ENCODE data around the gene ALK. TPM values are rescaled to one million over a fixed set of nuclear protein-coding genes. Genes with fewer than 3 reads are reported as not detected.

Gene ALK
- total RNA-seq, 1 experiment from 2014 or later, result 0.07 TPM

- H3K36me3 Mint-ChIP-seq (ENCODE audit: insufficient read depth, unreplicated experiment), result peaks cover 19% of the 10 kb centered on the region
- no peak for DNase-seq (ENCODE audit: unreplicated experiment)
- intact Hi-C loops (cut with micrococcal nuclease), result no loop called here
- H3K9me3 Mint-ChIP-seq (ENCODE audit: unreplicated experiment), result no peaks in the 10 kb centered on the region
- POLR2A ChIA-PET, result interaction anchor here (0.5 kb wide), 1 partner anchor 225 kb away, joined by 3 read pairs; no protein-coding TSS in a partner anchor
- peaks cover 9% of the 10 kb centered on the region for H3K4me1 Mint-ChIP-seq (ENCODE audit: insufficient read depth, unreplicated experiment)
- no peak for TF ChIP-seq CTCF (IDR thresholded peaks at IDR 0.05; ENCODE audit: unreplicated experiment)
- H3K27ac Mint-ChIP-seq (ENCODE audit: low read depth, unreplicated experiment), result peak overlapping the region; percentile 7
- no peak overlapping the region for H3K4me3 Mint-ChIP-seq (ENCODE audit: unreplicated experiment)
- CTCF ChIA-PET, result interaction anchor here (0.6 to 2.4 kb wide), 3 partner anchors 9 to 823 kb away, joined by 3 to 6 read pairs (median 3); no protein-coding TSS in a partner anchor
- no TSS peak for BruUV-seq (replicated peaks)
- no peaks in the 10 kb centered on the region for H3K27me3 Mint-ChIP-seq (ENCODE audit: insufficient read depth, unreplicated experiment)
Observed at GRCh38 chr2:29212009-29212408, 709.4 kb downstream of the ALK start.

GRCh38 chr2:29209551-29209950, 711.8 kb downstream of the ALK start:
- no peak for TF ChIP-seq CTCF (IDR thresholded peaks at IDR 0.05; ENCODE audit: unreplicated experiment)
- H3K9me3 Mint-ChIP-seq (ENCODE audit: unreplicated experiment), result no peaks in the 10 kb centered on the region
- DNase-seq (ENCODE audit: unreplicated experiment), result no peak
- intact Hi-C loops (cut with micrococcal nuclease), result no loop called here
- H3K27me3 Mint-ChIP-seq (ENCODE audit: insufficient read depth, unreplicated experiment), result no peaks in the 10 kb centered on the region
- BruUV-seq (replicated peaks), result no TSS peak
- no peak overlapping the region for H3K4me3 Mint-ChIP-seq (ENCODE audit: unreplicated experiment)
- ChIA-PET CTCF (interaction anchor here (1.8 kb wide), 1 partner anchor 10 kb away, joined by 5 read pairs; no protein-coding TSS in a partner anchor), POLR2A (no interaction called here)
- H3K27ac Mint-ChIP-seq (ENCODE audit: low read depth, unreplicated experiment), result no peak overlapping the region
- H3K4me1 Mint-ChIP-seq (ENCODE audit: insufficient read depth, unreplicated experiment), result peaks cover 9% of the 10 kb centered on the region
- H3K36me3 Mint-ChIP-seq (ENCODE audit: insufficient read depth, unreplicated experiment), result peaks cover 24% of the 10 kb centered on the region

GRCh38 chr2:29207352-29208148, 713.8 kb downstream of the ALK start:
- Mint-ChIP-seq H3K9me3 (ENCODE audit: unreplicated experiment) (no peaks in the 10 kb centered on the region), H3K27me3 (ENCODE audit: insufficient read depth, unreplicated experiment) (no peaks in the 10 kb centered on the region), H3K27ac (ENCODE audit: low read depth, unreplicated experiment) (no peak overlapping the region), H3K4me1 (ENCODE audit: insufficient read depth, unreplicated experiment) (peaks cover 9% of the 10 kb centered on the region), H3K4me3 (ENCODE audit: unreplicated experiment) (no peak overlapping the region), H3K36me3 (ENCODE audit: insufficient read depth, unreplicated experiment) (peaks cover 30% of the 10 kb centered on the region)
- intact Hi-C loops (cut with micrococcal nuclease), result no loop called here
- ChIA-PET POLR2A (no interaction called here), CTCF (interaction anchor here (1.3 to 1.8 kb wide), 4 partner anchors 10 to 249 kb away, joined by 3 to 7 read pairs (median 5); no protein-coding TSS in a partner anchor)
- no peak for TF ChIP-seq CTCF (IDR thresholded peaks at IDR 0.05; ENCODE audit: unreplicated experiment)
- no TSS peak for BruUV-seq (replicated peaks)
- no peak for DNase-seq (ENCODE audit: unreplicated experiment)

GRCh38 chr2:29206941-29207340, 714.4 kb downstream of the ALK start:
- no peak for DNase-seq (ENCODE audit: unreplicated experiment)
- POLR2A ChIA-PET, result no interaction called here
- TF ChIP-seq CTCF (IDR thresholded peaks at IDR 0.05; ENCODE audit: unreplicated experiment), result no peak
- BruUV-seq (replicated peaks), result no TSS peak
- Mint-ChIP-seq H3K9me3 (ENCODE audit: unreplicated experiment) (no peaks in the 10 kb centered on the region), H3K27me3 (ENCODE audit: insufficient read depth, unreplicated experiment) (no peaks in the 10 kb centered on the region), H3K4me3 (ENCODE audit: unreplicated experiment) (no peak overlapping the region), H3K4me1 (ENCODE audit: insufficient read depth, unreplicated experiment) (peaks cover 9% of the 10 kb centered on the region), H3K36me3 (ENCODE audit: insufficient read depth, unreplicated experiment) (peaks cover 33% of the 10 kb centered on the region), H3K27ac (ENCODE audit: low read depth, unreplicated experiment) (no peak overlapping the region)
- CTCF ChIA-PET, result interaction anchor here (1.3 to 1.5 kb wide), 2 partner anchors 9 to 248 kb away, joined by 3 to 5 read pairs; no protein-coding TSS in a partner anchor
- intact Hi-C loops (cut with micrococcal nuclease), result no loop called here

Measured in MCF 10A (cell line).